ENCODE results near the gene ARPP21.

GRCh38 chr3:35688826-35689225, 49.5 kb downstream of the ARPP21 start:
- no peak for TF ChIP-seq EP300 (IDR thresholded peaks at IDR 0.05)
- TF ChIP-seq POLR2A (IDR thresholded peaks at IDR 0.05): no peak
- TF ChIP-seq CTCF (IDR thresholded peaks at IDR 0.05): no peak

Measured in suprapubic skin (tissue), 3 donors.